Dermis microvascular lymphatic vessel endothelial cell (primary cell): ENCODE results near the gene ZNF654. TPM values are rescaled to one million over a fixed set of nuclear protein-coding genes. Genes with fewer than 3 reads are reported as not detected.
A peak's percentile ranks its signal among the peaks of the same experiment; 100 is the strongest.
"Not testable (repeated sequence)": the region's sequence is repeated elsewhere in the genome, so short reads cannot be mapped to it uniquely, and the experiment has no call there.

Source experiments
- DNase-seq, 2 donors: peaks; one replicate each; pipeline versions ENCODE4 v3.0.0 to v3.0.0-alpha.2; 2010; ENCODE audit warnings: low read depth in 2 of 2
- total RNA-seq: library from RNA; depleted of rRNA; stranded (reverse); fragments of >200 nt; gene quantifications from 2 replicates; pipeline ENCODE4 v1.2.1, GENCODE V29; 2014

The ZNF654 gene
- 10.1 and 10.3 TPM in 2 replicates for total RNA-seq

DNA sequence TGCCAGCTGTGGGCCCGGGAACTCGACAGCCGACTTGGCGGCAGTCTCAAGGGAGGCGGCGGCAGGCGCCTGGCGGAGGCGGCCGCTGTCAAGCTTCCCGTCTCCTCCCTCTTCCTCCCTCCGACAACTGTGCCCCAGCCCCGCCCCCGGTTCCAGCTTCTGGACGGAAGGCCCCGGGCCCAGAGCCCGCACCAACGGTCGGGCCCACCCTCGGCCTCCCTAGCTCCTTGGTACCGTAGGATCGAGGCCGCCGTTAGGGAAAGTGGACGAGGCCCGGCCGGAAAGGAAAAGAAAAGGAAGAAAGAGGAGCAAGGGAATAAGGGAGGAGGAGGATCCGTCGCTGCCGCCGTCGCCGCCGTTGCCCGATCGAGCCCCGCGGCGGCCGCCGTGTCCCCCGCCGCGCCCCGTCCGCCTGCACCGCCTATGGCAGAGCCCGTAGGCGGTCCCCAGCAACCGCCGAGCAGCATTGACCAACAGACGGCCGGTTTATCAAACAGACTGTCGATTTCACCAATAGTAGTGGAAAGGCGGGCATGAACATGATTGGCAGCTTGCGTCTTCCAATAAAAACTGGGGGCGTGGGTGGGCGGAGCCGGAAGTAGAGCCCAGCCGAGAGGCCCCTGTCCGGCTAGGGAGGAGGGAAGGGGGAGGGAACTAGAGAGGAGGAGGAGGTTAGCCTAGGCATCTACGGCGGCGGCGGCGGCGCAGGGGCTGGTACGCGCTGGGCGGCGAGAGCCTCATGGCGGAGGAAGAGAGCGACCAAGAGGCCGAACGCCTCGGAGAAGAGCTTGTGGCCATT, at the start of gene ZNF654, which contains the start of gene CGGBP1:
Gene ZNF654, plus strand, starts transcription at position 675 of the 799 bp plus-strand sequence. Its CDS starts 65 bp downstream, at position 740.
Gene CGGBP1, minus strand, starts transcription at position 425 of the 799 bp plus-strand sequence. CDS start 3,029 bp downstream, outside the sequence.
- DNase-seq: peak; percentile 98 to 99

DNA sequence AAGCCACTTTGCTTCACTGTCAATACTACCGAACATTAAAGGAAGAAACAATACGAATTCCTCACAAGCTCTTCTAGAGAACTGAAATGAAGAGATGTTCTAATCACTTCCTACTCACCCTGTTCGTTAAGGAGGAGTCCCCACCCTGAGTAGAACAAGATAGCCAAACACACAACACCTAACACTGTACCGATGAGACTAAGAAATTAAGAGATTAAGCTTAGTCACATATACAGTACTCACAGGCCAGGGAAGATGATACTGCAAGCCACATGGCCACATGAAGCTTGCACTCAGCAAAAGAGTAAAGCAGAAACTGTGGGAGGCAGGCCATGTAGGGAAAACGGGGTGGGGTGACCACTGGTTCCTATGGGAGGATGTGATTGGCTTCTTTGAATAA, 48.2 kb upstream of the ZNF654 start:
- no peak for DNase-seq

DNA sequence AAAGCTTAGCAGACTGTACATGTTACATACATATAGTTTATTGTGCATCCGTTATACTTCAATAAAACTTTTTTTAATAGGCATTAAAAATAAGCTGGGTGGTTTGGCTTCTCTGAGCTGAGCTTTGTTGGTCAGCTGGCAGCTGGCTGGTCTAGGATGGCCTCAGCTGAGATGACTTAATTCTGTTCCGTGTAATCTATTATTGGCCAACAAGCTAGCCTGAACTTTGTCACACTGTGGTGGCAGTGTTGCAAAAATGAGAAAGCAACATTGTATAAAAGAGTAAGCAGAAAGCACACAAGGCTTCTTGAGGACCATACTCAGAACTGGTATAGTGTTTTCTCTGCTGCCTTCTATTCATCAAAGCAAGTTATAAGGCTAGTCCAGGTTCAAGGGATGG, 45.5 kb upstream of the ZNF654 start:
- DNase-seq: no peak

DNA sequence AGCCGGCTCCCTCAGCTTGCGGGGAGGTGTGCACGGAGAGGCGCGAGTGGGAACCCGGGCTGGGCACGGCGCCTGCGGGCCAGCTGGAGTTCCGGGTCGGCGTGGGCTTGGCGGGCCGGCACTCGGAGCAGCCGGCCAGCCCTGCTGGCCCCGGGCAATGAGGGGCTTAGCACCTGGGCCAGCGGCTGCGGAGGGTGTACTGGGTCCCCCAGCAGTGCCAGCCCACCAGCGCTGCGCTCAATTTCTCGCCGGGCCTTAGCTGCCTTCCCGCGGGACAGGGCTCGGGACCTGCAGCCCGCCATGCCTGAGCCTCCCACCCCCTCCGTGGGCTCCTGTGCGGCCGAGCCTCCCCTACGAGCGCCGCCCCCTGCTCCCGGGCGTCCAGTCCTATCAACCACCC, 43.4 kb upstream of the ZNF654 start:
- DNase-seq: not testable (repeated sequence)

DNA sequence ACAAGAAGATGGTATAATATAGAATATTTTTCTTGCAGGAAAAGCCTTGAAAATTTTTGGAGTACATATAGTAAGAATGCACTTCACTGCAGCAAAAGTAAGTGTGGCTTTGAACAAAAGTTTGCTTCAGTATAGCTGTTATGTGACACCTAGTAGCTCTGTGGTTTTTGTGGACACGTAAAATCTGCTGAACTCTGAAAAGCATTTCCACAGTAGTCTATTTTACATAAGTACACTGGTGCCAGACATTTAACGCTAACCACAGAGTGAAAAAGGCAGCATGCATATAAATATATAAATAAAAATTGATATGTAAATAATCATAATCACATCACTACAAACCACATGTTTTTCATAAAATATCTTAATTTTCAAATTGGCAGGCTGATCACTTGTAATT, 40.0 kb upstream of the ZNF654 start:
- no peak for DNase-seq

DNA sequence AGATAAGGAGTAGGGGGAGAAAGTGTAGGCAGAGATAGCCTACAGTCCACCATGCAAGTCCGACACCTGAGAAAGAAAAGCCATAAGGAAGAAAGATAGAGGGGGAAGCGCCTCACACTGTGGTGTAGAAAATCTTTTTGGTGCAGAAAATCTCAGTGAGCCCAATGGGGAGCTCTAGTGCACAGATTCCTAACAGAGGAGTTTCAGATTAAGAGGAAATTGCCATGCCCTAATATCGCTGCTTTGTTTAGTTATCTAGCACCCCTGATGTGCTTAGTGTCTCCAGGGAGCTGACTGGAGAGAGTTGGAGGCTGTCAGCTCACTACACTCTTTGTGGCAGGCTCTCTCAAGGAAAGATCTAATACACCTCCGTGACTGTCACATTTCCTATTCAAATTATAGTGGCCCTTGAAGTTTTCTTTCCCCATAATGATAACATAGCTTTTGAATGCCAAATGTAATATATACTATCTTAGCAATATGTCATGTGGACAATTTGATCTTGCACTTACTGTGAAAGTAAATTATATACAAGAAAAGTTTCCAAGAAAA, 34.0 kb upstream of the ZNF654 start:
- no peak for DNase-seq

DNA sequence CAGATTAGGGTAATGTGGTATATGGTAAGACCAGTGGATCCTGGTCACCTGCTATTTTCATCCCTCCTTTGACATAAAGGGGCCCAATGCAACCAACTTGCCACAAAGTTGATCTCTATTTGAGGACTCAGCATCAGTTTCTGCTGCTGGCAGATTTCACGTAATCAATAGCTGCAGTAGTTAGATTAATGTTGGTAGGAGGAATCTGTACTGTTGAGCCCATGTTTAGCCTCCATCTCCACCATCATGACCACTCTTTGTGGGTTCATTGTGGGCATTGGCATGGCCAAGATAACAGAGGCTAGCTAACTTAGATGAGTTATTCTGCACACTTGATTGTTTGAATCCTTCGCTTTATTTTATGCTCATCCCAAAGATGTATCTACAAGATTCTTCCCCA, 30.2 kb upstream of the ZNF654 start:
- no peak for DNase-seq

DNA sequence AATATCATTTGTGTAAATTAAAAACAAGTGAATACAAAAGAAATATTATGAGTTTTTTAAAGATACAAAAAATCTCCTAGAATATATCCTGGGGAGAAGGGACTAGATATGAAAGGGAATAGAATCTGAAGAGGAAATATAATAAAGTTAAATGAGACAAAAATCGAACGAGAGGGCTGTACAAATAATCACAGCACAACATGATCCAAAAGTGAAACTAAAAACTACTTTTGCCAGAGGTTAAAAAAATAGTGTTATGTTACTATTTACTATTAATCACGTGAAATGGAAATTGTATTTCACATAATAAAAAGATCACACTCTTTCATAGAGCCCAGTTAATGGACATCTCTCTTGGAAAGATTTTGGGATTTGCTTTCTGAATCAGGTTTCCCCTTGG, 28.8 kb upstream of the ZNF654 start:
- peak in 1 of 2 donors; percentile 10 for DNase-seq

DNA sequence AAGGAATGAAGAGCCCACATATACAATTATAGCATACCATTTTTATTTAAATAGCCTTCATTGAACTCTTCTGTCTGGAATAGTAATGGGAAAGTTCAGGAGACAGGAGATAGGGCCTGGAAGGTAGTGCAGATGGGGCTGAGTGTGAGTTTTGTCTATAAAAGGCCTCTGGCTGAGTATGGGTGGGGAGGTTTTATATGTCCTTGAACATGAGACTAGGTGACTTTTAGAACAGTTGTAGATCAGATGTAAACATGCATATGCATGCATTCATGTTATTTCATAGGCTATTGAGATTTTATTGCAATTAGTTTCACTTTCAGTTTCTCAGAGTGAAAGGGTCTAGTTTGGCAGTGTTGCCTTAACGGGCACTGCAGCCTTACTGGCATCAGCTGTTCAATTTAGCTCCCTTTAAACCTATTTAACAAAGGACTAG, 27.4 kb upstream of the ZNF654 start:
- peak; percentile 35 to 45 for DNase-seq

DNA sequence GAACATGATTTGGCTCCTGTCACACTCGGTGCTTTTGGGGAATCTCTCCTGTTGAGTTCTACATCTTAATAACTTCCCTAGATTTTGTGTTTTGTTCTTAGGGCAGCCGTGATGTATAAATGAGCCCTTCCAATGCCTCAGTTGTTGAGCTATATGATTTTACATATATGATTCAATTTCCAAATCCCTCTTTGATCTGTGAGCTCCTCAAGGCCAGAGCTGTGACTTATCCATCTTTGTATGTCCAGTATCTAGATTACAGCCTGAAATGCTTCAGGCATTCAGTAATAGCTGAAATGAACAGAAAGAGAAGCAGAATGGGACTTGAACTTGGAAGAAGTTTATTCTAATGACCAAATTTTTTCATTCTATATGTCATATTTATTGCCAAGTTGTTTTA, 26.8 kb upstream of the ZNF654 start:
- DNase-seq: no peak

DNA sequence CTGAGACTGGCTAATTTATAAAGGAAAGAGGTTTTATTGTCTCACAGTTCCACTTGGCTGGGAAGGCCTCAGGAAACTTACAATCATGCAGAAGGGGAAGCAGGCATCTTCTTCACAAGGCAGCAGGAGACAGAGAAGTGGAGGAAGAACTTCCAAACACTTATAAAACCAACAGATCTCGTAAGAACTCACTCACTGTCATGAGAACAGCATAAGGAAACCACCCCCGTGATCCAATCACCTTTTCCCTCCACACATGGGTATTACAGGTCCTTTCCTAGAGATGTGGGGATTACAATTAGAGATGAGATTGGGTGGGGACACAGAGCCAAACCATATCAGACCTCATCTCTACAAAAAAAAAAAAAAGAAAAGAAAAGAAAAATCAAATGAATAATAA, 26.0 kb upstream of the ZNF654 start:
- DNase-seq: no peak

DNA sequence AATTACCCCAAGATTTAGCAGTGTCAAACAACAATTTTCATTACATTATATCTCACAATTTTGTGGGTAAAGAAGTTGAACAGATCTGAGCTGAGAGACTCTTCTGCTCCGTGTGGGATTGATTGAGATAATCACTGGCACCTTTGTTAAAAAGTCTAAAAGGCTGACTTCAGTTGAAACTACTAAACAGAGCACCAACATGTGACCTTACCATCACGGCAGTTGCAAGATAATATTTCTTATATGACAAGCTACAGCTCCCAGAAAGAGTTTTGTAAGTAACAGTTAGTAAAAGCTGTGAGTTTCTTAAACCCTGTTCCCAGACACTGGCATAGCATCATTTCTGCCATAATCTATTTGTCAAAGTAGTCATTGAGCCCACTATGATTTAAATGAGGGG, 25.2 kb upstream of the ZNF654 start:
- DNase-seq: no peak

DNA sequence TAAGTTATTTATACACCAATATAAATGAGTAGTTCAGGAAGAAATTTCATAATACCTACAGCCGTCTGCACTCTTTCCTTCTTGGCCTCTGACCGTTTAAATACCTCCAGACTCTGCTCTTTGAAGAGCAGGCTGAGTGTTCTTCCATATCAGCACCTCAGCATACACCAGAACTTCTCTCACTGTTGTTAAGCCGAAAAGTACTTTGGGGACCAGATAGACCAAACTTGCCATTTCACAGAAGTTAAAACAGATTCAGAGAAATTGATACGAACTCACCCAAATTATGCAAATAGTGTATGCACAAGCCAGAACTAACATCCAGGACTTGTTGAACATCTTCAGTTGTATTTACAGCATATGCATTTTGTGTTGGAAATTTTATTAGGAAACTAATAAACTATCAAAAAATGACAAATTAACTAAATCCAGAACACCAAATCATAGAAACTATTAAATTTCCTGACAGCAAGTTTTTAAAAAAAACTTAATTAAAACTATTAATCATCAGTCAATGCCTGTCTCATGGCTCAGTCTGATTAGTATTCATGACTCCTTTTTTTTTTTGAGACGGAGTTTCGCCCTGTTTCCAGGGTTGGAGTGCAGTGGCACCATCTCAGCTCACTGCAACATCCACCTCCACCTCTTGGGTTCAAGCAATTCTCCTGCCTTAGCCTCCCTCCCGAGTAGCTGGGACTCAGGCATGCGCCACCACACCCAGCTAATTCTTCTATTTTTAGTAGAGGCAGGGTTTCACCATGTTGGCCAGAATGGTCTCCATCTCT, 24.4 kb upstream of the ZNF654 start:
- DNase-seq: no peak

DNA sequence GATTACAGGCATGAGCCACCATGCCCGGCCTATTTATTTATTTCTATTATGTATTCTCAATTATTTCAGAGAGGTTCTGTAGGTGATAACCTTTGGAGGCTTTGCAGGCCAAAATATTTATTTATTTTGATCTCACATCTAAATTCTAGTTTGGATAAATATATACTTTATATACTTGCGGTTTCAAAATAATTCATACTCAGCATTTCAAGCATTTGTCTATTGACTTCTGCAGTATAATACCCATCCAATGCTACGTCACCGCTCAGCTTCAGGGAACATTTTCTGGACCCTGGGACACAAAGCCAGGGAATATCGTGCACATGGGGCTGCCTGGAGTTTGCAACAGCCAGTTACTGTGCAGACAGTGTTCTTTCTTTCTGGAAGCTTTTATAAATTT, 22.8 kb upstream of the ZNF654 start:
- DNase-seq: no peak

DNA sequence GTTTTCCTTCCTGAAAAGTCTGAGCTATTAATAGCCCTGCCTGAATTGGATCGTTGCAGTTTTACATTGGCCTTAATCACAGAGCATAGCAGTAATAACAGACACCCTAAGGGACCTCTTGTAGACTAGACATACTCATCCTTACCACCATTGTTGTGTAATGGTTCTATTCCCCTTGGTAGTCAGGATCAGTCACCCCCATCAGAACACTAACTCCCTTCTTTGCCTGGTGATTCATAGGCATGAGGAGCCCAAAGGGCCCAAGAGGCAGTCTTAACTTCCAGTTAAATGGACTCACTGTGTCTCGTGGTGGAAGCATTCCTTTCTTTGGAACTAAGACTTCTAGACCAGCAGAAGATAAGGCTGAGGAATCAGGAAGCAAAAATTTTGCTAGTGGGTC, 20.5 kb upstream of the ZNF654 start:
- no peak for DNase-seq

DNA sequence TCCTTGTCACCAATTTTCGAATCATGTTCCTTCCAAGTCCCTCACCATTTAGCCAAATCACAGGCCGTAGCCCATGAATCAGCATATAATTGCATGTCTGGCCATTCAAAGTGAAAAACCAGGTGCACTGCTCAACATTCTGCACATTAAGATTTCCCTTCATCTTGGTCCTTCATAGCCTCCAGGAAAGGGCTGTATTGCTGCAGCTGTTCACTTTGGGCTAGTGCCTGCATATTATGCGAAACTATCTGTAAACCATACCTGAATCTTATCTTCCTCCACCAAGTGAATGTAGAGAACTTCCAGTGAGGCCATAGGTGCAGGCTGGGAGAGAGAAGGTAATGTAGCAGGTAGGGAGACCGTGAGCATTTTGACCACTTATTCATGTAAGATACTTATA, 18.5 kb upstream of the ZNF654 start:
- no peak for DNase-seq

DNA sequence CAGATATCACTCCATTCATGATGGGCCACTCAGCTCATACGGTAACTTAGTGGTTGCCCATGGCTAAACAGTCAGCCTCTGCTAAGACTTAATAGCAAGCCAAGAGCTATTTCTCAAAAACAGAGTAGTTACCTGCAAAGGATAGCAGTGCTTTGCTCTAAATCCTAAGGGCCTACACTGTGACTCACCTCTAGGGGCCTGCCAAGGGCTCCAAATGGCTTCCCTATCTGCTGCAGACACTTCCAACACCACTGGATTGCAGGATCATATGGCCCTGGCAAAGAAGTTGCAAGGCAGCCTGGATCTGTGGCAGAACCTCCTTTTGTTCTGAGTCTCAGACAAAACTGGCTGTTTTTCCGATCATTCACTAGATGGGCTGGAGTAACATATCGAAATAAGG, 18.1 kb upstream of the ZNF654 start:
- DNase-seq: no peak

DNA sequence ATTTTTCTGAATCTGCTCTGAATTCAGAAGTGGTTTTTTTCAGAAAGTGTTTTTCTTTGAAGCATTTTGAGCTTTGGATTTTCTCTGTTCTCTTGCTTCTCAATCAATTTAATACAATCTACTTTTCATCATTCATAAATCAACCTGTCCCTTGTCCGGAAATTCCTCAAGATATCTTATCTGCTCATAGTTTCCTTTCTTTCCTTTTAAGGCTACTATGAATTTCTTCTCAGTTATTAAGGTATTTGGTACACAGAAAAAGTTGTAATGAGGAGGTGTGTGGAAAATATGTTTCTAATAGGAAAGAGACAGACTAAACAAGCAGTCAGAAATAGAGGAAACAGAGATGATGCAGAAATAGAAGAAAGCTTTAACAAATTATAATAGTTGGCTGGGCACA, 14.6 kb upstream of the ZNF654 start:
- DNase-seq: peak in 1 of 2 donors; percentile 35

DNA sequence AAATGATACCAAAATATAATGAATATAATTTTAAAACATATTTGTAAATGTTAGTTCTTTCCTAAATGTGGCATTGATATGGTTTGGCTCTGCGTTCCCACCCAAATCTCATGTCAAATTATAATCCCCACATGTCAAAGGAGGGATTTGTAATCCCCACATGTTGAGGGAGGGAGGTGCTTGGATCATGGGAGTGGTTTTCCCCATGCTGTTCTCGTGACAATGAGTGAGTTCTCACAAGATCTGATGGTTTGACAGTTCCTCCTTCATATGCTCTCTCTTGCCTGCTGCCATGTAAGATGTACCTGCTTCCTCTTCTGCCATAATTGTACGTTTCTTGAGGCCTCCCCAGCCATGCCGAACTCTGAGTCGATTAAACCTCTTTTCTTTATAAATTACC, 12.3 kb upstream of the ZNF654 start:
- no peak for DNase-seq

DNA sequence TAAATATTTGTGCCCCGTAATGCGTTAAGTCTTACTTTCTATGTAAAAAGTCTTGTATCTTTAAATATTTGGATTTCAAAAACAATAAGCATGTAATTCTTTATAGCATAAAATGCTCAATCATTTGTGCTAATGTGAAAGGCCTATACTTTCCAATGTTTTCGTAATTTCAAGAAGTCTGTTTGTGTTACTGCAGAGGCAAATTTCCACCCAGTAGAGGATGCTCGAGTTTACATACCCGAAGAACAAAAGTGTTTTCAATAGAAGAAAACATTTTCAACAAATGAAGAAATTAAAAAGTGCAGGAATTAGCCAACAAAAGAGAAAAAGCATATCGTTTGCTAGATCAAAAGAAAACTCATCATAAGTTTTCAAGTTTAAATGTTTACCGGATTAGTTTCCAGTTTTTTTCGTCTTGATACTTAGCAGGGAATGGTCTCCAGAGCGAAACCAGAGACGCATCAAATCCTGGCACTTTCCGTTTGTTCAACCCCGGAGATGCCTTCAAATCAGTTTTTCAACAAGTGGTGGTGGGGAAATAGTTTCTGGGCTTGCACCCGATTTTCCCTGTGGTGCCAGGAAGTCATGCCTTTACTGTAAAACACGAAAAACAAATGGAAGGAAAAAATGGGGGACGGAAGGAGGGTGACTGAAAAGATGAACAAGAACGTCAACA, 1.3 kb upstream of the ZNF654 start:
- peak in 1 of 2 donors; percentile 25 for DNase-seq

DNA sequence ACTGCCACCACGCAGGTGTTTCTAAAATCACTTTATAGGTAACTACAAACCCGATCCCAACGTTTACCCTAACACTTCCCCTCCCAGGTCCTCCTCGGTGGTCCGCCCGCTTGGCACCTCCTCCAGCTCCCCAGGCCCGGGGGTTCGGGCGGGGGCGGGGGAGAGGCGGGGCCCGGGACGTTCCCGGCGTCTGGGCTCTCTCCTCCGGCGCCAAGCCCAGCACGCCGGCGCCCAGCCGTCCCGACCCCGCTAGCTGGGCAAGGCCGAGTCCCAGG, 812 bp upstream of the ZNF654 start:
- DNase-seq: no peak
